ENCODE measurements around the gene H2AZ2.

DNA sequence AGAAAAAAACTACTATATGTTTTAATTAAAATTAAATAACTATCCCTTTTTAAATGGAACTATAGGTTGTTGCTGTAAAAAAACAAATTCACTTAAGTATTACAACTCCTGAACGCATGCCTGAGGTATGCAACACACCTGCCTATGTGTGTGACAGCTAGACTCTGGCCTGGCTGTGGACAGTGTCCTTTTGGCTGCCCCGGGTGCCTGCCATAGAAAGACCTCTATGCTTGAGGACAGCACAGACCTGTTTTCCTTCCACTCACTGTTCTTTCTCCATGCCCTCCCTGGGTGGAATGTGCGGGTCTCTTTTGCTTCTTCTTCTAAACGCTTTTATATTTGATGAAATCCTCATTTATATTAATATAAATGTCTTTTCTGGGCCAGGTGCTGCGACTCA, 57.9 kb downstream of the H2AZ2 start:
- TF ChIP-seq CTCF (IDR thresholded peaks at IDR 0.05) (no peak), POLR2A (IDR thresholded peaks at IDR 0.05) (no peak), EP300 (IDR thresholded peaks at IDR 0.05; ENCODE audit: low read depth) (no peak)
